HG02870 (cell line): Measurements from ENCODE around the gene MIER1.
"Not testable (repeated sequence)": the region's sequence is repeated elsewhere in the genome, so short reads cannot be mapped to it uniquely, and the experiment has no call there.

ENCODE experiments used
- ATAC-seq: cut with Tn5 transposase; IDR thresholded peaks from one replicate; pipeline ENCODE4 v1.9.1; 2021; ENCODE audit warnings: mild to moderate bottlenecking, moderate library complexity; ENCODE audit not compliant: unreplicated experiment

The MIER1 gene

DNA sequence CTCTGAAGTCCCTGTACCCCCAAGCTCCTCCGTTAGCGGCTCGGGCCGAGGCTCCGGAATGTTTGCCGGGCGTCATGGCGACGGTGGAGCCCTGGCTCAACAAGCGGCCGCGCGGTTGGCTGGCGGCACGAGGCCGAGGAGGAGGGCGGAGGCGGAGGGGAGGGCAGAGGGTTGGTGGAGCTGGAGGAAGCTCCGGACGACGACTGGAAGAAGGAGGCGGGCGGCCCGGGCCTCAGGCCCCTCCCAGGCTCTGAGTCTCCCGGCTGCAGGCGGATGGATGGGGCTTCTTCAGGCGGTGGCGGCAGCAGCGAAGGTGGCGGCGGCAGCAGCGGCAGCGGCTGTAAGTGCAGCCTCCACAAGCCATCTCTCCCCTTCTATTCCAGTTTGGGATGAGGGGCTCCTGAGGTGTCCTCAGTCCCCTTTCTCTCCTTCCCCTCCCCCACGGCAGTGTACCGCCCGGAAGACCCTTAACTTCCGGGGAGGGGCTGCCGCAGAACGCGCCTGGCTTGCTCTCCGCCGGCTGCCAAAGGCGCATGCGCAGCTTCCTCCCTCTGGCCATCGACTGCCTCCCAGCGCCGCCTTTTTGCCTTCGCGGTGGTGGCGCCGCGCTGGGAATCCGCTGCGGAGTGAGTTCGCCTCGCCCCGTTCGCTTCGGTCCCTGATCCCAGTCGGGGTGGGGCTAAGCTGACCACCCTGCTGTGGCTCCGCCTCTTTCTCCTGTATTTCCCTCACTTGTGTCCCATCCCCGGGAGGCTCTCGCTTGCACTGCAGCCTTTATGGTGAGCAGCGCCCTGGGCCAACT lies at the start of gene MIER1, which contains the start of gene DNAI4:
TSS of gene MIER1 (plus strand) at position 235 of the 802 bp plus-strand sequence. CDS start at position 274, 39 bp downstream.
TSS of gene DNAI4 (minus strand) at position 101 of the 802 bp plus-strand sequence. CDS start at position 76, 25 bp downstream.
- peak; percentile 95 for ATAC-seq

DNA sequence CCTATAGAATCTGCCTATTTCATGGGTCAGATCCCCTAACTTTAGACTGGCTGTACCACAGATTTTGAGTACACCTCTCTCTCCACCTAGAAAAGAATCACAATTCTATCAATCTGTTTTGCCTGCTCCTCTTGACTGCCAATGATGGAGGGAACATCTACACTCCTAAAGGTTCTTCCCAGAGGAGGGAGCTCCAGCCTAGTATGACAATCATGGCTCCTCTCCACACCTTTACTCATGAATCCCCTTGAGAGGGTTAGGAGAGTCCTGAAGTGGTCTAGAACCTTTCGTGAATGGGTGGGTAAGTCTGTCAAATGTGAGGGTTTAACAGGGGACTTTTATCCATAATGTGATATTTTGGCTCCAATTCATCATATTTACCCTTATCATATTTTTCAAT lies 48.1 kb upstream of the MIER1 start:
- no peak for ATAC-seq

DNA sequence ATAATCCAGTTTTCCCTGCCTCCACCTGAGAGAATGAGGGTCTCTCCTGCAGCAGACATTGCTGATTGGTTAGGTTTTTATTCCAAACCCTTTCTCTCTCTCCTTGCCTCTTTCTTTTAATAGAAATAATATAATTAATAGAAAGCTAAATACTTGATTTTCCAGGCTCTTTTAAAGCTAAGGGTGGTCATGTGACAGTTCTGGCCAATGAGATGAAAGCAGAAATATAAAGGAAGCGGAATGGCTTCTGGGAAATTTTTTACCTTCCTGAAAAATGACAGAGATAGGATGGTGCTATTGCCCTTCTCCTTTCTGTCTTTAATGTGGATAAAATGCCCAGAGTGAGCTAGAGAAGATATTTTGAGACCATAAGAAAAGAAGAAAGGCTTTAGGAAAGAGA lies 35.8 kb upstream of the MIER1 start:
- no peak for ATAC-seq

DNA sequence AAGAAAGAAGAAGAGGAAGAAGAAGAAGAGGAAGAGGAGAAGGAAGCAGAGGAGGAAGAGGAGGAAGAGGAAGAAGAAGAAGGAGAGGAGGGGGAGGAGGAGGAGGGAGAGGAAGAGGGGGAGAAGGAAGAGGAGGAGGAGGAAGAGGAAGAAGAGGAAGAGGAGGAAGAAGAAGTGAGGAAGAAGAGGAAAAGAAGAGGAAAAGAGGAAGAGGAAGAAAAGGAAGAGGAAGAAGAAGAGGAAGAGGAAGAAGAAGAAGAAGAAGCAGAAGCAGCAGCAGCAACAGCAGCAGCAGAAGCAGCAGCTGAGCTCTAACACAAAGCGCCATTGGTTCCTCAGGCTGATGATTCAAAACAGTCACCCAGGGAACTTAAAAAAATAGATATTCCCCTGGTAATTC lies 34.2 kb upstream of the MIER1 start:
- ATAC-seq: no peak

DNA sequence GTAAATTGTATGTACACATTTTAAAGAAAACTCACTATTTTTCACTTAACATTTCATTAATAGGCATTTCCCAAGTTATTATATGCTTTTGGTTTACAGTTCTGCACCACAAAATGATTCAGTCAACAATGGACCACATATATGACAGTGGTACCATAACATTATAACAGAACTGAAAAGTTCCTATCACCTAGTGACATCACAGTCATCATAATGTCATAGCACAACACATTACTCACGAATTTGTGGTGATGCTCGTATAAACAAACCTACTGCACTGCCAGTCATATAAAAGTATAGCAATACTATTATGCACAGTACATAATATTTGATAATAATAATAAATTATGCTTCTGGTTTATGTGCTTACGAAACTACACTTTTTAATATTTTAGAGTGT lies 31.1 kb upstream of the MIER1 start:
- ATAC-seq: no peak

DNA sequence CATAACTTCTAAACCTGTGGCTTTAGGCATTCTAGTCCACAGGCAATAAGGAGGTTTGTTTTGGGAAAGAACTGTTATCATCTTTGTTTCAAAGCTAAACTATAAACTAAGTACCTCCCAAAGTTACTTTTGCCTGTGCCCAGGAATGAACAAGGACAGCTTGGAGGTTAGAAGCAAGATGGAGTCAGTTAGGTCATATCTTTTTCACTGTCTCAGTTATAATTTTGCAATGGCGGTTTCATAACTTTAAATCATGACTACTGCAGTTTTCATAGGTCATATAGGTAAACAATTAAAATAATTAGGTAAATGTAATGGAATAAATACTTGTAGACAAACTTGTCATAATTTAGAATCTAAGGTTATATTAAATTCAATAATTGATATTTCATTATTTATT lies 9.6 kb upstream of the MIER1 start:
- not testable (repeated sequence) for ATAC-seq

DNA sequence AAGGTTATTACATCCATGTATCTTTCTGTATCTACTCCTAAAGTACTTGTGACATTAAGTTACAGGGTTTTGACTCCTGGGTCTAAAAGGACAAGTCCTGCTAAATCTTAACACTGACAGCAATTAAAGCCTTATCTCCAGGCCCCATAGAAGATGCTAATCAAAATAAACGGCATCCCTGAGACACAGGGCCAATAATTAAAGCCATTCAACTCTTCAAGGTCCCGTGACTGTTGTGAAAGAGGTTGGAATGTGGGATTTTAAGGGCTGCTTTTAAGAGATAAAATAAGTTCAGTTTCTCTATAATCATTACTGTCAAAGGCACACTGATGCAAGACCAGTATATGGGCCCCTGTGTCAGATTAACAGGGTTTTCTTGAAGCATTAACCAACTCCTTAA lies 8.5 kb upstream of the MIER1 start:
- ATAC-seq: no peak

DNA sequence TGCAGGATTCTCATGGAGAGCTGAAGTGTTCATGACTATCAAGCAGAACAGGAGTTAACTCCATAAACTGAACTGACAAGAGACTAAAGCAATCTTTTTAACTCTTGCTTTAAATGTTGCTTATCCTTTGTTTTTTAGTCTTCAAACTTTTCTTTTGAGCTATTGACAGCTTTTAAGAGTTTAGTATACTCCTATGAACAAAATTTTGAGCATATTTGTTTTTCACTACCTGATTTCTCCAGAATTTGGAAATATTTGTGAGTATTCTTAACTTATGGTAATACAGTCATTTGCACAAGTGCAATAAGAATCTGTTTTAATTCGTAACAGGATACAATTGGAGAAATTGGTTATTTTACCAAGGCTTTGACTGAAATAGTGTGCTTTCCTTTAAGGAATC lies 7.3 kb upstream of the MIER1 start:
- ATAC-seq: no peak

DNA sequence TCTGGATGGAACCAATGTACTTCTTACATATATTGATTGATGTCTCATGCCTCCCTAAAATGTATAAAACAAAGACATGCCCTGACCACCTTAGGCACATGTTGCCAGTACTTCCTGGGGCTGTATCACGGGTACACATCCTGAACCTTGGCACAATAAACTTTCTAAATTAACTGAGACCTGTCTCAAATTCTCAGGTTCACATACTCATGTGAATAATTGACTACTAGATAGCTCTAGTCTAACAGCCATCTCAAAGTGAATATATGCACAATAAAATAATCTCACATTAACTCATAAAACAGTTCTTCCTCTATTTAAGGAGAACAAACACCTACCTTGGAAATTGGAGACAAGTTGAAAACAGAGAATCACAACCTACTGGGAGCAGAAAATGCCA lies 5.7 kb upstream of the MIER1 start:
- no peak for ATAC-seq

DNA sequence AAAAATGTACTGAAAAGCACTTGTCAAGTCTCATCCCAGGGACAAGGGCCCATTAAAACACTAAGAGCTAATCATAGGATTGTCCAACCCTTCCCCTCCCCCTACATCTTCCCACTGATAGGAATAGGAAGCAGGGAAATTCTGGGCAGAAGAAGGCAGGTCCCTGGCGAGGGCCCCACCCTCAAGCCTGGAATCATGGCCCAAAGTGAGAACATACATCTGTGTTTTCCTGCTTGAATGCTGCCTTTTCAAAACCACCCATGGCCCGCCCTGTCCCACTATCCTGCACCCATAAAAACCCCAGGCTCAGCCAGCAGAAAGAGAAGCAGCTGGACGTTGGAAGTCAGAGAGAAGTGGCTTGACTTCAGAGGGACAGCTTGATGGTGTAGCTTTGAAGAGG lies 5.0 kb upstream of the MIER1 start:
- no peak for ATAC-seq

DNA sequence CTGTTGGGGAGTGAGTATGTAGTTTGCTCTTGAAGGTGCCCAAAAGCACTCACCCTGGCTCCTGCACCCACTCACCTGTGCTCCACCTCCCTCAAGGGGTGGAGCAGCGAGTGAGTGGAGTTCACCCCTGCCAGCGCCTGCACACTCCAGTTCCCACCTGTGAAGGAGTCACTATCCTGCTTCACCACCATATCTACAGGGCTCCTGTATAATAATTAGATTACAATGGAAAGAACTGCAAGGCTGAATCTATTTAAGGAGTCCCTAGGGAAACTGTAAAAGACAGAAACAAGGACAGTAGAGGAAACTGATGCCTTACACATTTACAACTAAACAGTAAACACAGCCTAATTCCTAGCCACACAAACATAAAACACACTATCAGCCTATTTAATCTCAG lies 4.2 kb upstream of the MIER1 start:
- no peak for ATAC-seq

DNA sequence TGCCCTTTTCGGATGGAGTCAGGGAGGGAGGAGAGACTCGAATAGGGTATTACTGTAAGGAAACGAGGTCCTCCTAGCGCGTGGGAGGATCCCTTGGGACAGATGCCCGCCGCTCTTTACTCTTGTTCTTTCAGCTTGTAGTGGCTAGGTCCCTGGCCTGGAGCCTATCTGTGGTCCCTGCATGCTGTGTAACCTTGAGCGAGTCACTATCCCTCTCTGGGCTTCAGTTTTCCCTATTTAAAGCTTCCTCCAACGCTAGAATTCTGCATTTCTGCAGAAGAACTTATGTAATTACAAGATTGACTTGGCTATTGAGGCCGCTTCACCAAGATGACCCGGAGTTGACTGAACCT lies 744 bp downstream of the MIER1 start:
- peak; percentile 1 for ATAC-seq

DNA sequence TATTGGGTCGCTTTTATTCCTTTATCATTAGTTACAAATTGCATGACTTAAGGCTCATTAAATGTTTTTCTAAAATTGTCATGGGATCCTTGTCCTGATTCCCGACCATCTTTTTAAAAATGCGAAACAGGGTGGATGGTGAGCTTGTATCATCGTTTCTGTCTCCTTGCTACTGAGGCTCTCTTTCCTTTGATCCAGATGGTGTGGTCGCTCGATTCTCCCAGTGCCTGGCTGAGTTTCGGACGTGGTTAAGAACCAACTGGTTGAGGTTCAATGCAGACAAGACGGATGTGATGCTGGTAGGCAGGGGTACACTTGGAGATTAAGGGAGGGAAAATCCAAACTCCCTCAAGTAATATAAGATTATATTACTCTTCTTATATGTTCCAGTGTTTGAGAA lies 1.2 kb downstream of the MIER1 start:
- ATAC-seq: no peak

DNA sequence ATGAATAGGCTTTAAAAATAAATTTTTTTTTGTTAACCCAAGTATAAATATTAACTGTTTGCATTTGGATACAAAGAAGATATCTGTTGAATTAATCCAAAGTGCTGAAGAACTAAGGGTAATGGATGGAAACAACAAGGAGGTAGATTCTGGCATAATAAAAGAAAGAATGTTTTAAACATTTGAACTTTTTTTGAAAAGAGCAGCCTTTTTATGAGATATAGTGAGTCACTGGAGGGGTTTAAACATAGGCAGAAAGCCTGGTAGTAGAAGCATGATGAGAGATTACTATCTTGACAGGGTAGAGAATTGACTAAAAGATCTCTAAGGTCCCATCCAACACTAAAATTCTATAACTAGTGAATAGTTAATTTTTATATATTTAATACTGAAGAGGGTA lies 2.7 kb downstream of the MIER1 start:
- ATAC-seq: no peak

DNA sequence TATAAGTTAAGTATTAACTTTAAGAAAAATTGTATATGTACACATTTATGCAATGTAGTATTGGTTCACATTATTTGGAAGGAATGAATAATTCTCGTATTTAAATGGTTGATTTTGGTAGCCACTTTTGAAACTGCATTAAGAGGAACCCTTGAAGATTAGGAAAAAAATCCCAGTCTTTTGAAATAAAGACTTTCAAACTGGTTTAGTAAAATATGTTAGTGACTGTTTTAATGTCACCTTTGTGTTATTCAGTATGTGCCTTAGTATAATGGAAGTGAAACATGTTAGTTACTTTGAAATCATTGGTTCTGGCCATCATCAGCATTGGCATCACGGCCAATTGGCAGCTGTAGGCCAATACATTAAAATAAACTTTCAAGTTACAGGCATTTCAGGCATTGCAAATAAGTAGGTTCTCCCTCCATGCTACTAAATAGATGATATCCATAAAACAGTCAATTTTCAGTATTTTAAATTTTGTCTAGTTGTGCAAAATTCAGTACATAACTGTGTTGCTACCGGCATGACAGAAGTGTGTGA lies 4.4 kb downstream of the MIER1 start:
- no peak for ATAC-seq

DNA sequence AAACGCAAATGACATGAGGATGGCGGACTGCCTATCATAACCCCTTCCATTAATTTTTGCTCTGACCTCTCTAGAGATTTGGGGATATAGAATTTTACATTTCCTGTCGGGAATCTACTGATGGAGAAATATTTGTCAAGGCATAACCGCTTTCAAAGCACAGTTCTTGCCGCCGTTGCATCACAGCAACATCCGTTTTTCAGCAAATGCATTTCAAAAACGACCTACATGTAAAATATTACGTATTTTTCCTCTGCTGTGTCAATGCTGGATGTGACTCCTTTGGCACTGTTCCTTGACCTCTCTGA lies 4.9 kb downstream of the MIER1 start:
- ATAC-seq: no peak

DNA sequence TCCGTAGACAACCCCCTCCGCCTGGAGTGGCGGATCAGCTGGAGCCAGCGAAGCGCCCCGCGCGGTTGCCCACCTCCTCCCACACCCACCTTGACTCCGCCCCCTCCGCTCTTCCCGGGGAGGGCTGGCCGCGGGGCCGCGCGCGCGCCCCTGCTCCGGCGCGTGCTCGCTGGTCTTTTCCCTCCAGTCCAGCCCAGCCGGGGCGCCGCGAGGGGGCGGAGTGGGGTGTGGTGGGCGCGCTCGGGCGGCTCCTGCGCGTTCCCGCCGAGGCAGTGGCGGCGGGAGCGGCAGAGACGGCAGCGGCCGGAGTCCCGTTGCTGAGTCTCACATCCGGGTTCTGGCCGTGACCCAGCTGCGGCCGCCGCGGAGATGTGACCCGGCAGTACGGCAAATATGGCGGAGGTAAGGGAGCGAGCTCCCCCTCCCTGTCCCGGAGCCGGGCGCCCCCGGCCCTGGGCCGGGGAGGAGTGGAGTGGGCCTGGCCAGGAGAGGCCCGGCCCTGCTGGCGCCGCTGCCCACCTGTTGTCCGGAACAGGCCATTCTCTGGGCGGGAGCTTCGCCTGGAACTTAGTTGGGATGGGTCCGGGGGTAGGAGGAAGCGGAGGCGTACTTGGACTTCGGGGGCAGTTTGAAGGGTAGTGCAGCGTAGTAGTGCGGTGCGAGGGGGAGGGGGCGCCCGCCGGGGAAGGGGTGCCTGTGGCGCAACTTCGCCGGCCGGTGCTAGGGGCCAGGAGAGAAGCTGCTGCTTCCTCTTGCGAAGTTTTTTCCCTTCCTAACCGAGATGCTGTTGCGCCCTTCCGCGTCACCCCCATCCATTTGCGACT lies 5.4 kb downstream of the MIER1 start:
- peak; percentile 60 for ATAC-seq

DNA sequence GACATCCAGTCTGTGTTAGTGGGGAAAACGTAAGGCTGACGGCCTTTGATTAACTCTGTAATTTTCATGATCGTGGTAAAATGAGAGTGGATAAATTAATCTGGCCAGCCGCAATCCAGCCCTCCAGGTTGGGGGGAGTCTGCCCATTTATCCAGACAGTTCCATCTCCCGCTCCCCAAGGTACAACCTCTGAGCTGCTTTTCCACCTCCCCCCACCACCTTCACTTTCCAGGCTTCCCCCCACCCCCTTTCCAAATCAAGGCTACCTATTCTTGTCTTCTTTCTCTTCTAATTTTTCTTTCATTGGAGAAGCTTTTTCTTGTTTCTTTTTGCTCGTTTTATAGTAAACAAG lies 6.0 kb downstream of the MIER1 start:
- no peak for ATAC-seq

DNA sequence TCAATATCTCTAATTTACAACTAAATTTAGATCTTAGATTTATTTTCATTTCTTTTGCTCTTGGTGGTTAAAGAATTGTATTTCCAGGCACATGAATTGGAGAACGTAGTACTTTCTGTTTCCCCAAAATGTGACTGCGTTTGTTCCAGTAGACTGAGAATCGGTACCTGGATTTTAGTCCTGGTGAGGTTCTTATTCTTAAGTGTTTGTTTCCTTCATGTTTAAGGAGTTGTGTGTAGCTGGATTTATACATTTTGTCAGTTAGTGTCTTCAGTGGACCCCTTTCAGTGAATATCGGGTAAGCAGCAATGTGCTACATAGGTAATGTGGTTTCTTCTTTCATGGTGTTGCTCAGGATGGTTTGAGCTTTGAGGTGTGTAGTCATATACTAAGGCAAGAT lies 6.8 kb downstream of the MIER1 start:
- no peak for ATAC-seq

DNA sequence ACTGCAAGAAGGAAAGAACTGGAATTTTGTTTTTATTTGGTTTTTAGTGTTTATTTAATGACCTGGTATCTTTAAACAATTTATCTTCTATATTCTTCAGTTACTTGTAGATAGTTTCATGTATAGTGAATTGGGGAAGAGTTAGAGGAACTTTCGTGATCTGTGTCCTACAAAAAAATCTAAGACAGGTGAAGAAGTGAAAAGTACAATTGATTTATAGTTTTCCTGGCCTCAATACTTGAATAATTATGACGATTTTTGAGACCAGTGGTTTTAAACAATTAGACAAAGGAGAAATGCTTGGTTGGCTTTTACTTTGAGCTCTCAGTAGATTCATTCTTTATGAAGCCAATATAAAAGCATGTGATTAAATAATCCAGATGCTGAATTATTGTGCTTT lies 7.5 kb downstream of the MIER1 start:
- no peak for ATAC-seq

DNA sequence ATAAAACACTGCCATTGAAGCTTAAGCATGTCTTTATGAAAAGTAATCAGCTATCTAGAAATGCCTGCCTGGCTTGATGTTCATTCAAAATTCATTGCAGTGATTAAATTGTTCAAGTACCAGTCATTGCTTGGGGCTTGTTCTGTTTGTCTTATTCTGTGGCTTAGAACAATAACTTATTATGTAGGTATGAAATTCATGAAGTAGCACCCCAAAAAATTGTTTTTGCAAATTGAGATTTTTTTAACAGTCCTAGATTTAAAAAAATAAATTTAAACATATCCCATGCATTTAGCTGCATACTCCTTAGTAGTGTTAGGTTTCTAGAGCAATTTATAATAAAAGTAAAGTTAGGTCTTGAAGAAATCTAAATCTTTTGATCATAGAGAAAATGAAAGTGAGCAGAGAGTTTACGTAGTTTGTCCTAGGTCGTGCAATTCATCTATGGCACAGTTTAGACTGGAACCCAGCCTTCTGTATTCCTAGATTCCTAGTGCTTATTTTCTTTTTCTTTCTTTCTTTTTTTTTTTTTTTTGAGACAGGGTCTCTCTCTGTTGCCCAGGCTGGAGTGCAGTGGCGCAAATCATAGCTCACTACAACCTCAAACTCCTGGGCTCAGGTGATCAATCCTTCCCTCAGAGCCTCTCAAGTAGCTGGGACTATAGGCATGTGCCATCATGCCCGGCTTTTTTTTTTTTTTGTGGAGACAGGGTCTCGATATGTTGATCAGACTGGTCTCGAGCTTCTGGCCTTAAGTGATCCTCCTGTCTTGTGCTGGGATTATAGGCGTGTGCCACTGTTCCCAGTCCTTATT lies 9.3 kb downstream of the MIER1 start:
- ATAC-seq: no peak
